GM23338 (cell line): Measurements from ENCODE around the gene NCKAP1.

ENCODE experiments used
- CTCF ChIP-seq, 2 experiments: fragments of 200-600 bp in 1 of 2; sonication (generic) in 1 of 2; conservative IDR thresholded peaks; 2 replicates each; pipeline versions ENCODE4 v1.5.1 to v1.6.1; 2016 to 2017; ENCODE audit warnings: antibody characterized with exemption in 2 of 2, low read depth in 2 of 2, mild to moderate bottlenecking in 2 of 2, moderate library complexity in 1 of 2
- EZH2 ChIP-seq: fragments of 200-600 bp; sonication (generic); IDR thresholded peaks from one replicate; pipeline ENCODE4 v1.8.0; 2017; ENCODE audit warnings: antibody characterized with exemption, mild to moderate bottlenecking, low read depth; ENCODE audit not compliant: unreplicated experiment
- EZH2phosphoT487 ChIP-seq: fragments of 200-600 bp; sonication (generic); IDR thresholded peaks from one replicate; pipeline ENCODE4 v1.8.1; 2018; ENCODE audit warnings: antibody characterized with exemption; ENCODE audit not compliant: unreplicated experiment
- POLR2AphosphoS5 ChIP-seq: IDR thresholded peaks from 2 replicates; pipeline ENCODE4 v1.6.1; 2016; ENCODE audit warnings: antibody characterized with exemption, low read depth
- ZNF331 ChIP-seq: fragments of 250-450 bp; sonication (Bioruptor Pico); IDR thresholded peaks from 2 replicates; pipeline ENCODE4 v1.5.0; 2020; ENCODE audit warnings: low read depth, mild to moderate bottlenecking, moderate library complexity
- TF ChIP-seq, protein P1 (sequence below): fragments of 250-450 bp; sonication (Bioruptor Pico); IDR thresholded peaks from 2 replicates; pipeline ENCODE4 v1.5.0; 2020; ENCODE audit warnings: mild to moderate bottlenecking, moderate library complexity

DNA sequence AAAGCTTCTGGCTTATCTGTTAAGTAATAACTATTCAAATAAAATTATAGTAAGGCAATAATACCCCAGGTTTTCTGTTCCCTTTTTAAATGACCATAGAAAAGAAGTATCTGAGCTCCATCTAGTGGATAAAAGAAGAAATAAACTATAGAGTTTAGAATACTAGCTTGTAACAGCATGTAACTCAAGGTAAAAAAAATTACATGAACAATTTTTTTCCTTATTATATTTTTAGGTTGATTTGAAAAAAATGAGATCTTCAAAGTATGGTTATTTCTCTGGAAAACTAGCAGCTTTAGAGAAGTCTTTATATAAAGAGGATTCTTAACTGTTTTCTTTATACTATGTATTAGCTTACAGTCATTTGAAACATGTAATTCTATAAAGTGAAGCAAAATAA, 58.1 kb downstream of the NCKAP1 start:
- TF ChIP-seq CTCF (conservative IDR thresholded peaks at IDR 0.05; ENCODE audit: low read depth in 2 of 2) (peak in 1 of 2 experiments; percentile 76; a peak in 3 of 4 replicates), POLR2AphosphoS5 (no peak), EZH2 (no peak), ZNF331 (CRISPR knock-in tag) (no peak), EZH2phosphoT487 (no peak)
- TF ChIP-seq, protein P1, sequence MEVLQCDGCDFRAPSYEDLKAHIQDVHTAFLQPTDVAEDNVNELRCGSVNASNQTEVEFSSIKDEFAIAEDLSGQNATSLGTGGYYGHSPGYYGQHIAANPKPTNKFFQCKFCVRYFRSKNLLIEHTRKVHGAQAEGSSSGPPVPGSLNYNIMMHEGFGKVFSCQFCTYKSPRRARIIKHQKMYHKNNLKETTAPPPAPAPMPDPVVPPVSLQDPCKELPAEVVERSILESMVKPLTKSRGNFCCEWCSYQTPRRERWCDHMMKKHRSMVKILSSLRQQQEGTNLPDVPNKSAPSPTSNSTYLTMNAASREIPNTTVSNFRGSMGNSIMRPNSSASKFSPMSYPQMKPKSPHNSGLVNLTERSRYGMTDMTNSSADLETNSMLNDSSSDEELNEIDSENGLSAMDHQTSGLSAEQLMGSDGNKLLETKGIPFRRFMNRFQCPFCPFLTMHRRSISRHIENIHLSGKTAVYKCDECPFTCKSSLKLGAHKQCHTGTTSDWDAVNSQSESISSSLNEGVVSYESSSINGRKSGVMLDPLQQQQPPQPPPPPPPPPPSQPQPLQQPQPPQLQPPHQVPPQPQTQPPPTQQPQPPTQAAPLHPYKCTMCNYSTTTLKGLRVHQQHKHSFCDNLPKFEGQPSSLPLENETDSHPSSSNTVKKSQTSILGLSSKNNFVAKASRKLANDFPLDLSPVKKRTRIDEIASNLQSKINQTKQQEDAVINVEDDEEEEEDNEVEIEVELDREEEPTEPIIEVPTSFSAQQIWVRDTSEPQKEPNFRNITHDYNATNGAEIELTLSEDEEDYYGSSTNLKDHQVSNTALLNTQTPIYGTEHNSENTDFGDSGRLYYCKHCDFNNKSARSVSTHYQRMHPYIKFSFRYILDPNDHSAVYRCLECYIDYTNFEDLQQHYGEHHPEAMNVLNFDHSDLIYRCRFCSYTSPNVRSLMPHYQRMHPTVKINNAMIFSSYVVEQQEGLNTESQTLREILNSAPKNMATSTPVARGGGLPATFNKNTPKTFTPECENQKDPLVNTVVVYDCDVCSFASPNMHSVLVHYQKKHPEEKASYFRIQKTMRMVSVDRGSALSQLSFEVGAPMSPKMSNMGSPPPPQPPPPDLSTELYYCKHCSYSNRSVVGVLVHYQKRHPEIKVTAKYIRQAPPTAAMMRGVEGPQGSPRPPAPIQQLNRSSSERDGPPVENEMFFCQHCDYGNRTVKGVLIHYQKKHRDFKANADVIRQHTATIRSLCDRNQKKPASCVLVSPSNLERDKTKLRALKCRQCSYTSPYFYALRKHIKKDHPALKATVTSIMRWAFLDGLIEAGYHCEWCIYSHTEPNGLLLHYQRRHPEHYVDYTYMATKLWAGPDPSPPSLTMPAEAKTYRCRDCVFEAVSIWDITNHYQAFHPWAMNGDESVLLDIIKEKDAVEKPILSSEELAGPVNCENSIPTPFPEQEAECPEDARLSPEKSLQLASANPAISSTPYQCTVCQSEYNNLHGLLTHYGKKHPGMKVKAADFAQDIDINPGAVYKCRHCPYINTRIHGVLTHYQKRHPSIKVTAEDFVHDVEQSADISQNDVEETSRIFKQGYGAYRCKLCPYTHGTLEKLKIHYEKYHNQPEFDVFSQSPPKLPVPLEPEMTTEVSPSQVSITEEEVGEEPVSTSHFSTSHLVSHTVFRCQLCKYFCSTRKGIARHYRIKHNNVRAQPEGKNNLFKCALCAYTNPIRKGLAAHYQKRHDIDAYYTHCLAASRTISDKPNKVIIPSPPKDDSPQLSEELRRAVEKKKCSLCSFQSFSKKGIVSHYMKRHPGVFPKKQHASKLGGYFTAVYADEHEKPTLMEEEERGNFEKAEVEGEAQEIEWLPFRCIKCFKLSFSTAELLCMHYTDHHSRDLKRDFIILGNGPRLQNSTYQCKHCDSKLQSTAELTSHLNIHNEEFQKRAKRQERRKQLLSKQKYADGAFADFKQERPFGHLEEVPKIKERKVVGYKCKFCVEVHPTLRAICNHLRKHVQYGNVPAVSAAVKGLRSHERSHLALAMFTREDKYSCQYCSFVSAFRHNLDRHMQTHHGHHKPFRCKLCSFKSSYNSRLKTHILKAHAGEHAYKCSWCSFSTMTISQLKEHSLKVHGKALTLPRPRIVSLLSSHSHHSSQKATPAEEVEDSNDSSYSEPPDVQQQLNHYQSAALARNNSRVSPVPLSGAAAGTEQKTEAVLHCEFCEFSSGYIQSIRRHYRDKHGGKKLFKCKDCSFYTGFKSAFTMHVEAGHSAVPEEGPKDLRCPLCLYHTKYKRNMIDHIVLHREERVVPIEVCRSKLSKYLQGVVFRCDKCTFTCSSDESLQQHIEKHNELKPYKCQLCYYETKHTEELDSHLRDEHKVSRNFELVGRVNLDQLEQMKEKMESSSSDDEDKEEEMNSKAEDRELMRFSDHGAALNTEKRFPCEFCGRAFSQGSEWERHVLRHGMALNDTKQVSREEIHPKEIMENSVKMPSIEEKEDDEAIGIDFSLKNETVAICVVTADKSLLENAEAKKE: no peak
